ENCODE results near the gene GIT2.

DNA sequence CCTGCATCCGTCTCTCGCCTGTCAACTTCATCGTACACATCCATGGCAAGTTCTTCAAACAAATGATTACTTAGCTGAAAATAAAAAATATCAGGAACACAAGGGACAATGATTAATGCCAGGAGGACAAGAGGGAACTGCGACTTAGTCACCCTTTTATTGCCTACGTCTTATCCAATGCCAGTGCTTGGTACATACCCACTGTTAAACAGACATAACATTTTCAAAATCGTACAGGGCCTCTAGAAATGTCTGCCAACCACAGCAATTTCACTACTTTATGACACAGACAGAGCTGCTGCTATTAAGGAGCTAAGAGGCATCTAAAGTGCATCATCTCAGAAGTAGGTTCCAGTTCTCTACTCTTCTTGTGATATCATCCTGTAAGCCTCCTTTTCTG, 34.6 kb downstream of the GIT2 start:
- TF ChIP-seq CTCF (IDR thresholded peaks at IDR 0.05) (no peak), POLR2A (IDR thresholded peaks at IDR 0.05) (no peak)
